Measurements from ENCODE around the gene ZNF165. TPM values are rescaled to one million over a fixed set of nuclear protein-coding genes. Genes with fewer than 3 reads are reported as not detected.
"Not testable (repeated sequence)": the region's sequence is repeated elsewhere in the genome, so short reads cannot be mapped to it uniquely, and the experiment has no call there.

The ZNF165 gene
- total RNA-seq, 3 donors from 2014 or later = 2.0 to 2.1 (median 2.0) TPM

DNA sequence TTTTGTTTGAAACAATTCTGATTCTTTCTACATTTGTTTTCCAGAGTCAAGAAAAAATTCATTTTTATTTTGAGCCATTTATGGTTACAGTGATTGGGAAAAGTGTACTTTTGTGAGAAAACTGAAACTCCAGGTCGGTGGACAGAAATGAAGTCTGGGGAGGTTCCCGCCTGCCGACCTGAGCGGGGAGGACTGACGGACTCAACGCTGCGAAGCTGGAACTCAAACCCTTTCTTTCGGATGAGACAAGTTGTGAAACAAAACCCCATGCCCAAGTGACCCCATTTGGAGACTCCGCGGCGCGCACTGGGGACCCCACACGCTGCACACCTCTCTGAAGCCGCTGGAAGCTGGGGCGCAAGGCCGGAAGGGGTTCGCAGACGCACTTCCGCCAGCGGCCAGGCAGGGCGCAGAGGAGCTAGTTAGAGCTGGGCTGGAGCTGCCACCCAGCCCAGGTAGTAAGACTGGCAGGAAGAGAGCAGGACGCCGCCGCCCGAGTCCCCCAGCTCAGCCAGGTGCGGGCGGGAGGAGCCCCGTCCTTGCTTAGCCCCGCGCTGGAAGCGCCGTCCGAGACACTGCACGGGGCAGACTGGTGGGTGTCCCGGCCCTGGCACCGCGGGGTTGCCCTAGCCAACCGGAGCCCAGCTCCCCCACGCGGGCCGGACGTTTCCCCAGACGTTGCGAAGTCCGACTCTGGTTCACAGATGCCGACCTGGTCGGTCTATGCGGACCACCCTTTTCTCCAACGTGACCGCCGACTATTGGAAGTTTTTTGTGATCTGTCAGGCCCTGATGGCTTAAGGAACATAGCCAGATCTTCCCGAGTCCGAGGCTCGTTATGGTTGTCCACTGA lies 24.2 kb downstream of the ZNF165 start:
- Mint-ChIP-seq H3K9me3 (peaks cover 6% of the 10 kb centered on the region), H3K27me3 (ENCODE audit: low read depth) (peaks cover 13% of the 10 kb centered on the region), H3K4me3 (peak overlapping the region; percentile 83), H3K36me3 (ENCODE audit: insufficient read depth) (peaks cover 1% of the 10 kb centered on the region), H3K4me1 (ENCODE audit: low read depth) (peaks cover 6% of the 10 kb centered on the region)
- ATAC-seq (peak; percentile 100), DNase-seq (peak; percentile 75)

GRCh38 chr6:28105245-28105639 lies 24.9 kb downstream of the ZNF165 start:
- Mint-ChIP-seq H3K4me3 (peak overlapping the region; percentile 83), H3K27me3 (ENCODE audit: low read depth) (peaks cover 7% of the 10 kb centered on the region), H3K4me1 (ENCODE audit: low read depth) (peaks cover 6% of the 10 kb centered on the region), H3K9me3 (peaks cover 6% of the 10 kb centered on the region), H3K36me3 (ENCODE audit: insufficient read depth) (peaks cover 1% of the 10 kb centered on the region)
- ATAC-seq = no peak
- DNase-seq = no peak

- ATAC-seq = no peak
- H3K27me3 Mint-ChIP-seq (ENCODE audit: low read depth) = peaks cover 3% of the 10 kb centered on the region
- H3K36me3 Mint-ChIP-seq (ENCODE audit: insufficient read depth) = no peaks in the 10 kb centered on the region
- no peak for DNase-seq
- peaks cover 6% of the 10 kb centered on the region for H3K4me1 Mint-ChIP-seq (ENCODE audit: low read depth)
- H3K9me3 Mint-ChIP-seq = peaks cover 4% of the 10 kb centered on the region
- H3K4me3 Mint-ChIP-seq = no peak overlapping the region
Observed at GRCh38 chr6:28107506-28107905, 27.1 kb downstream of the ZNF165 start.

DNA sequence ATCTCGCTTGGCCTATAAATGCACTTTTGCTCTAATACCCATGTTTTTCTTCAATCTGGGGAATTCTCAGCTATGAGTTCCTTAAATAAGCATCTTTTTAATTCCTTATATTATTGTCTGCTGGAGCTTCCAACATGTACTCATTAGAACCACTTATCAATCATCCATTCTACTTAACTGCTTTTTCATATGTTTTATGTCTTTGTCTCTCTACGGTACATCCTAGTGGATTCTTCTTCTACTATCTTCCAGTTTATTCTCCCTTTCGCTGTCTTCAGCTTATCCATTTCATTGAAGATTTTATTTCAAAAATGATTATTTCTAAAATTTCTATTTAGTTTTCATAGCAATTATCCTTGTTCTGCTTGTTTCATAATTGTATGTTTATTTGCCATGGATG lies 31.6 kb downstream of the ZNF165 start:
- peaks cover 20% of the 10 kb centered on the region for H3K36me3 Mint-ChIP-seq (ENCODE audit: insufficient read depth)
- ATAC-seq = no peak
- no peak overlapping the region for H3K4me3 Mint-ChIP-seq
- H3K27me3 Mint-ChIP-seq (ENCODE audit: low read depth) = peaks cover 3% of the 10 kb centered on the region
- H3K9me3 Mint-ChIP-seq = no peaks in the 10 kb centered on the region
- DNase-seq = no peak
- H3K4me1 Mint-ChIP-seq (ENCODE audit: low read depth) = no peaks in the 10 kb centered on the region

GRCh38 chr6:28115799-28116198 lies 35.4 kb downstream of the ZNF165 start:
- H3K36me3 Mint-ChIP-seq (ENCODE audit: insufficient read depth) = peaks cover 38% of the 10 kb centered on the region
- H3K9me3 Mint-ChIP-seq = no peaks in the 10 kb centered on the region
- H3K27me3 Mint-ChIP-seq (ENCODE audit: low read depth) = no peaks in the 10 kb centered on the region

DNA sequence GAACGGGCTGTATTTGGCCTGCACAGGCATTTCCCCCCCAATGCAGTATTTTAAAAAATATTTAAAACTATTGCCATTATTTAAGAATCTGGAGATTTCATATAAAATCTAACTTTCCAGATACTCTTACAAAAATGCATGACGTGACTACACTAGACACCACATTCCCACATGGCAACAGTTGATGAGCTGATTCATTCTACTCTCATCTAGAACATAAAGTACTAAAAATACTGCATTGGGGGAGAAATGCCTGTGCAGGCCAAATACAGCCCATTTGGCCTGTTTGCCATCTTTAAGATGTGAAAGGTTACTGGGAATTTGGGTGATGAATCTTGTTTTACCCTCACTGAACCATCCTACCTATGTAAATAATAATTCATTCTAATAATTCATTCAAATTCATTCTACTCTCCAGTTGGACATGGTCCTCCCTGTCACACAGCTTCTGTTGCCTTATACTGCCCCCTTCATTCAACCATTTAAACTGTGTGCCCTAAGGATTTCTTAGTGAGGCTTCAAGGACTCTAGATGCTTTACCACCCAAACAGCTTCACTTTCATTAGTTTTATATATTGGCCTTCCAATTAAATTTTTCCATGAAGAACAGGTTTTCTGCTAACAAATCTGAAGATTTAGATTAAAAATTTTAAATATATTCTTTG lies 37.1 kb downstream of the ZNF165 start:
- no peaks in the 10 kb centered on the region for H3K27me3 Mint-ChIP-seq (ENCODE audit: low read depth)
- ATAC-seq (no peak), DNase-seq (no peak)
- H3K4me1 Mint-ChIP-seq (ENCODE audit: low read depth) = no peaks in the 10 kb centered on the region
- peaks cover 44% of the 10 kb centered on the region for H3K36me3 Mint-ChIP-seq (ENCODE audit: insufficient read depth)
- no peaks in the 10 kb centered on the region for H3K9me3 Mint-ChIP-seq
- no peak overlapping the region for H3K4me3 Mint-ChIP-seq

More at GRCh38 chr6:28115799-28116198, 35.4 kb downstream of the ZNF165 start:
- DNase-seq (no peak), ATAC-seq (no peak)
- H3K4me3 Mint-ChIP-seq = no peak overlapping the region
- no peaks in the 10 kb centered on the region for H3K4me1 Mint-ChIP-seq (ENCODE audit: low read depth)

GRCh38 chr6:28118217-28118616 lies 37.8 kb downstream of the ZNF165 start:
- Mint-ChIP-seq H3K4me1 (ENCODE audit: low read depth) (peaks cover 2% of the 10 kb centered on the region), H3K27me3 (ENCODE audit: low read depth) (no peaks in the 10 kb centered on the region), H3K4me3 (no peak overlapping the region), H3K36me3 (ENCODE audit: insufficient read depth) (peaks cover 47% of the 10 kb centered on the region), H3K9me3 (no peaks in the 10 kb centered on the region)
- DNase-seq = no peak
- no peak for ATAC-seq

- no peaks in the 10 kb centered on the region for H3K27me3 Mint-ChIP-seq (ENCODE audit: low read depth)
- no peaks in the 10 kb centered on the region for H3K9me3 Mint-ChIP-seq
- peaks cover 31% of the 10 kb centered on the region for H3K4me1 Mint-ChIP-seq (ENCODE audit: low read depth)
- DNase-seq = no peak
- no peak for ATAC-seq
- peaks cover 31% of the 10 kb centered on the region for H3K36me3 Mint-ChIP-seq (ENCODE audit: insufficient read depth)
- no peak overlapping the region for H3K4me3 Mint-ChIP-seq
Observed at GRCh38 chr6:28121876-28122275, 41.5 kb downstream of the ZNF165 start.

DNA sequence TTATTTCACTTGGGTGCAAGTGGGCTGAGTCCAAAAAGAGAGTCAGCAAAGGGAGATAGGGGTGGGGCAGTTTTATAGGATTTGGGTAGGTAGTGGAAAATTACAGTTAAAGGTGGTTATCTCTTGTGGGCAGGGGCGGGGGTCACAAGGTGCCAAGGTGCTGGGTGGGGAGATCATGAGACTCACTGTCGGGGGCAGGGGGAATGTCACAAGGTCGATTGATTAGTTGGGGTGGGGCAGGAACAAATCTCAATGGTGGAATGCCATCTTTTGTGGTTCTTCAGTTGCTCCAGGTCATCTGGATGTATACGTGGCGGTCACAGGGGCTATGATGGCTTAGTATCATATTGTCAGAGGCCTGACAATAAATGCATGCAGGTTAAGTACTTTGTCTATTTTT lies 41.9 kb downstream of the ZNF165 start:
- ATAC-seq; H3K27me3 Mint-ChIP-seq (ENCODE audit: low read depth); H3K9me3 Mint-ChIP-seq; DNase-seq; H3K4me3 Mint-ChIP-seq: not testable (repeated sequence)
- H3K4me1 Mint-ChIP-seq (ENCODE audit: low read depth) = peaks cover 34% of the 10 kb centered on the region
- H3K36me3 Mint-ChIP-seq (ENCODE audit: insufficient read depth) = peaks cover 30% of the 10 kb centered on the region

GRCh38 chr6:28124350-28124970 lies 44.1 kb downstream of the ZNF165 start, which contains the start of gene ZSCAN16:
Gene ZSCAN16 (plus strand): TSS chr6:28124609. CDS start chr6:28125444, 835 bp downstream.
- Mint-ChIP-seq H3K9me3 (no peaks in the 10 kb centered on the region), H3K4me3 (peak within 1 kb of the TSS; percentile 96), H3K36me3 (ENCODE audit: insufficient read depth) (peaks cover 32% of the 10 kb centered on the region), H3K4me1 (ENCODE audit: low read depth) (peaks cover 47% of the 10 kb centered on the region), H3K27me3 (ENCODE audit: low read depth) (no peaks in the 10 kb centered on the region)
- peak; percentile 99 for ATAC-seq
- peak; percentile 58 for DNase-seq

DNA sequence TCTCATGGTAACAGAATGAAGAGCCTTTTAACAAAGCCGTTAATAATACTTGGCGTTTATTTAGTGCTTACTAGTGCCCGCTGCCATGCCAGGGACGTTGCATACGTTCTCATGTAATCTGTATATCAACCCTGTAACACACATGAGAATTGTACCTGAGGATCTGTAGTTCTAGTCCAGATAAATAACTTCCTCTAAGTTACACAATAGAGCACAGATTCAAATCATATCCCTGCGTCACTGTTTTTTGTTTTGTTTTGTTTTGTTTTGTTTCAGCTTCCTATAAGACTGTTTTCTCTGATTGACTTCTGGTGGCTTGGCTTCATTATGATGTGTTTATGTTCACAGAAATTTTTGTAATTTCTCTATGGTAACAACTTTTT lies 44.6 kb downstream of the ZNF165 start:
- H3K9me3 Mint-ChIP-seq = no peaks in the 10 kb centered on the region

DNA sequence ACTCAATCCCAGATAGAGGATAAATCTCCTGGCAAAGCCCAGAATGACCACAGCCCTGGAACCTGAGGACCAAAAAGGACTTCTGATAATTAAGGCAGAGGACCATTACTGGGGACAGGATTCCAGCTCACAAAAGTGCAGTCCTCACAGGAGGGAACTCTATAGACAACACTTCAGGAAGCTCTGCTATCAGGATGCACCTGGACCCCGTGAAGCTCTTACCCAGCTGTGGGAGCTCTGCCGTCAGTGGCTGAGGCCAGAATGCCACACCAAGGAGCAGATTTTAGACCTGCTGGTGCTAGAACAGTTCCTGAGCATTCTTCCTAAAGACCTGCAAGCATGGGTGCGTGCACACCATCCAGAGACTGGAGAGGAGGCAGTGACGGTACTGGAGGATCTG lies 45.0 kb downstream of the ZNF165 start:
- H3K27me3 Mint-ChIP-seq (ENCODE audit: low read depth) = no peaks in the 10 kb centered on the region
- ATAC-seq (no peak), DNase-seq (no peak)
- peaks cover 25% of the 10 kb centered on the region for H3K36me3 Mint-ChIP-seq (ENCODE audit: insufficient read depth)
- H3K4me3 Mint-ChIP-seq = peak overlapping the region; percentile 96
- peaks cover 55% of the 10 kb centered on the region for H3K4me1 Mint-ChIP-seq (ENCODE audit: low read depth)
- no peaks in the 10 kb centered on the region for H3K9me3 Mint-ChIP-seq

More for the DNA sequence above, 44.6 kb downstream of the ZNF165 start:
- ATAC-seq (peak; percentile 4 to 8), DNase-seq (no peak)
- Mint-ChIP-seq H3K27me3 (ENCODE audit: low read depth) (no peaks in the 10 kb centered on the region), H3K4me1 (ENCODE audit: low read depth) (peaks cover 50% of the 10 kb centered on the region), H3K4me3 (peak overlapping the region; percentile 96), H3K36me3 (ENCODE audit: insufficient read depth) (peaks cover 29% of the 10 kb centered on the region)

- H3K4me3 Mint-ChIP-seq = peak overlapping the region; percentile 47
- H3K36me3 Mint-ChIP-seq (ENCODE audit: insufficient read depth) = peaks cover 33% of the 10 kb centered on the region
- DNase-seq = no peak
- no peaks in the 10 kb centered on the region for H3K27me3 Mint-ChIP-seq (ENCODE audit: low read depth)
- no peaks in the 10 kb centered on the region for H3K9me3 Mint-ChIP-seq
- peaks cover 67% of the 10 kb centered on the region for H3K4me1 Mint-ChIP-seq (ENCODE audit: low read depth)
- no peak for ATAC-seq
Observed at GRCh38 chr6:28134015-28134414, 53.6 kb downstream of the ZNF165 start.

DNA sequence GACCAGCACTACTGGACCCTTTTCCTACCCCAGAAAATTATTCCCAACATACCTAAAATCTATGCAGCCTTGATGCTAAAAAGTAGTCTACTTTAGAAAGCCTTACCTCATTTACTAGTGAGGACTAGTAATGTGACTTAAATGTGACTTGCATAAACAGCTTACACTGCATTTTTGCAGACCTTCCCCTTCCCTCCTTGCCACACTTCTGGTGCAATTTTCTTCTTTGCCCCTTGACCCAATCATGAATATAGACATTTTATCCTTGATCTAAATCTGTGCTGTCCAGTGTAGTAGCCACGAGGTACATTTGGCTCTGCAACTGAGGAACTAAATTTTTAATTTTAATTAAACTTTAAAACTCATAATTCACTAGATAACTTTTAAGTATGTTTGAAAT lies 54.3 kb downstream of the ZNF165 start:
- peaks cover 68% of the 10 kb centered on the region for H3K4me1 Mint-ChIP-seq (ENCODE audit: low read depth)
- peak overlapping the region; percentile 47 for H3K4me3 Mint-ChIP-seq
- DNase-seq (no peak), ATAC-seq (no peak)
- H3K27me3 Mint-ChIP-seq (ENCODE audit: low read depth) = no peaks in the 10 kb centered on the region
- no peaks in the 10 kb centered on the region for H3K9me3 Mint-ChIP-seq
- H3K36me3 Mint-ChIP-seq (ENCODE audit: insufficient read depth) = peaks cover 26% of the 10 kb centered on the region

Measured in activated T-cell treated with anti-CD3 and anti-CD28 coated beads, Interleukin-2, amount 50 U/mL, for 4 hours (primary cell).